ENCODE data around the gene PRKCE. TPM values are rescaled to one million over a fixed set of nuclear protein-coding genes. Genes with fewer than 3 reads are reported as not detected.
A peak's percentile ranks its signal among the peaks of the same experiment; 100 is the strongest.

PRKCE gene
- total RNA-seq, 2 donors from 2014 or later, result 7.2 to 25.4 TPM

- intact Hi-C loops (cut with DNase I), result no loop called here
- 76% methylated on average over 3 of the region's 3 CpGs for WGBS
- Histone ChIP-seq H3K27ac (peak overlapping the region; percentile 65 to 69), H3K9me3 (no peaks in the 10 kb centered on the region), H3K4me3 (no peak overlapping the region), H3K36me3 (no peaks in the 10 kb centered on the region), H3K27me3 (replicated peaks; ENCODE audit: insufficient read depth) (no peaks in the 10 kb centered on the region), H3K4me1 (replicated peaks) (peaks cover 16% of the 10 kb centered on the region)
- peak; percentile 30 for DNase-seq (ENCODE audit: low spot score)
- TF ChIP-seq CTCF (IDR thresholded peaks at IDR 0.05) (no peak), POLR2AphosphoS5 (IDR thresholded peaks at IDR 0.05) (no peak), POLR2A (IDR thresholded peaks at IDR 0.05) (no peak)
Measured at GRCh38 chr2:46042711-46043110, 391.2 kb downstream of the PRKCE start.

- Histone ChIP-seq H3K4me3 (no peak overlapping the region), H3K4me1 (replicated peaks) (peaks cover 8% of the 10 kb centered on the region), H3K9me3 (no peaks in the 10 kb centered on the region), H3K27ac (no peak overlapping the region), H3K36me3 (no peaks in the 10 kb centered on the region), H3K27me3 (replicated peaks; ENCODE audit: insufficient read depth) (no peaks in the 10 kb centered on the region)
- no peak for DNase-seq (ENCODE audit: low spot score)
- intact Hi-C loops (cut with DNase I), result no loop called here
- TF ChIP-seq CTCF (IDR thresholded peaks at IDR 0.05) (no peak), POLR2A (IDR thresholded peaks at IDR 0.05) (no peak), POLR2AphosphoS5 (IDR thresholded peaks at IDR 0.05) (no peak)
Measured at GRCh38 chr2:46045888-46046287, 394.4 kb downstream of the PRKCE start.

GRCh38 chr2:46047290-46047689 is 395.8 kb downstream of the PRKCE start:
- H3K4me1 ChIP-seq (replicated peaks), result peaks cover 4% of the 10 kb centered on the region
- no peak for TF ChIP-seq CTCF (IDR thresholded peaks at IDR 0.05)
- no peak for TF ChIP-seq POLR2AphosphoS5 (IDR thresholded peaks at IDR 0.05)
- no peak for TF ChIP-seq POLR2A (IDR thresholded peaks at IDR 0.05)
- DNase-seq (ENCODE audit: low spot score), result no peak
- intact Hi-C loops (cut with DNase I), result no loop called here
- peak overlapping the region in 1 of 2 donors; percentile 17 for H3K27ac ChIP-seq
- H3K9me3 ChIP-seq, result no peaks in the 10 kb centered on the region
- H3K36me3 ChIP-seq, result no peaks in the 10 kb centered on the region
- 38% methylated on average over 5 of the region's 5 CpGs for WGBS
- no peak overlapping the region for H3K4me3 ChIP-seq
- no peaks in the 10 kb centered on the region for H3K27me3 ChIP-seq (replicated peaks; ENCODE audit: insufficient read depth)

GRCh38 chr2:46048693-46049092 is 397.2 kb downstream of the PRKCE start:
- Histone ChIP-seq H3K27ac (no peak overlapping the region), H3K9me3 (no peaks in the 10 kb centered on the region), H3K4me1 (replicated peaks) (no peaks in the 10 kb centered on the region), H3K36me3 (no peaks in the 10 kb centered on the region), H3K4me3 (no peak overlapping the region), H3K27me3 (replicated peaks; ENCODE audit: insufficient read depth) (no peaks in the 10 kb centered on the region)
- no peak for DNase-seq (ENCODE audit: low spot score)
- TF ChIP-seq POLR2AphosphoS5 (IDR thresholded peaks at IDR 0.05), result no peak
- no peak for TF ChIP-seq POLR2A (IDR thresholded peaks at IDR 0.05)
- TF ChIP-seq CTCF (IDR thresholded peaks at IDR 0.05), result no peak
- intact Hi-C loops (cut with DNase I), result no loop called here
- 98% methylated on average over 2 of the region's 2 CpGs for WGBS

- no peaks in the 10 kb centered on the region for H3K27me3 ChIP-seq (replicated peaks; ENCODE audit: insufficient read depth)
- WGBS, result 47% methylated on average over 8 of the region's 8 CpGs
- intact Hi-C loops (cut with DNase I), result no loop called here
- no peak for TF ChIP-seq CTCF (IDR thresholded peaks at IDR 0.05)
- peak; percentile 72 for TF ChIP-seq POLR2AphosphoS5 (IDR thresholded peaks at IDR 0.05)
- H3K4me3 ChIP-seq, result no peak overlapping the region
- peak; percentile 65 for DNase-seq (ENCODE audit: low spot score)
- H3K4me1 ChIP-seq (replicated peaks), result no peaks in the 10 kb centered on the region
- no peaks in the 10 kb centered on the region for H3K36me3 ChIP-seq
- peak overlapping the region; percentile 13 to 52 for H3K27ac ChIP-seq
- H3K9me3 ChIP-seq, result no peaks in the 10 kb centered on the region
Measured at GRCh38 chr2:46050027-46050426, 398.6 kb downstream of the PRKCE start.
